Right forelimb (tissue), 1 donor: ENCODE results near the gene ILF2.
"Not testable (repeated sequence)": the region's sequence is repeated elsewhere in the genome, so short reads cannot be mapped to it uniquely, and the experiment has no call there.

Source experiments
- DNase-seq: peaks from one replicate; pipeline ENCODE4 v3.0.0-alpha.2; 2018

Gene ILF2

GRCh38 chr1:153647346-153647714, 23.5 kb downstream of the ILF2 start:
- DNase-seq: no peak

DNA sequence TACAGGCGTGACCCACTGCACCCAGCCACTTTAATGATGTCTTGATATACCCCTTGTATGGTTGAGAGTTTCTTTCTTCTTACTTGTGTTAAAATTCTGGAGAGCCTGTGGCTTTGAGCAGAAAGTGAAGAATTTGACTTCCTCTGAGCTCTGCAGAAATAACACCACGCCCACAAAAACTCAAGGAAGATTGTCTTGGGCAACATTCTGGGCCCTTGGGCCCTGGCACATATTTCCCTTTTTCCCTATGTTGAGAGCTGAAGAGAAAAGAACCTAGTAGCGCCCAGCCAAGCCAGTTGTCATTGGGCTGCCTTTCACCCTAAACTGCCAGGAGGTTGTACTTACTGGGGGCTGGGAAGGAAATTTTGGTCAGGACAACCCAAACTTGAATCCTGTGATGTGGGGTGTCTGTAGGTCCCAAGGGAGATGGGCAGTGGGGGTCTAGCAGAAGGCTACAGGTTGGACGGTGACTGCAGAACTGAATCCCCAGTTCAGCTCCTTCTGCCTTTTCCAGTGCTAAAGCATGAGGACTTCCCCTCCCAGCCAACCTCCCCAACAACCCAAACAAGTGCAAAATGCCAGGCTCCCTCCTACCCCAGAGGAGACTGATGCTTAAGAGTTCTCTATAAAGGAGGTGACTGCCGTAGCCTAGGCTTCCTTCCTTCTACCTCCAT, 24.0 kb downstream of the ILF2 start:
- DNase-seq: no peak

DNA sequence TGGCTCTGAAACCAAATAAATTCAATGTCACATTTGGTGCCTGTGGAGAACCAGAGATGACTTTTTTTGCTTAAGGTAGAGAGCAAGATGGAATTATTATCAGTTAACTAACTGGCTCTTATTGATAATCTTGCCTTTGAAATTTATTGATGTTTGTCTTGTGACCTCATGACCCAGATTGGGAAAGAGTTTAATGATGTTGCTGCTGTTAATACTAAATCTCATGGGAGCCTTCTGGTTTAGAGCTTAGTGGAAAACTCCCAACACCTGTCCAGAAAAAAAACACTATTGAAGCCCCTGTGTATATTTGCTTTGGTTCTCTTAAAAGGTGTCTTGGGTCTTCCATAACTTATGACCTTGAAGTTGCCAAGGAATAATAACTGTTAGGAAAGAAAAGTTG, 27.0 kb downstream of the ILF2 start:
- no peak for DNase-seq

DNA sequence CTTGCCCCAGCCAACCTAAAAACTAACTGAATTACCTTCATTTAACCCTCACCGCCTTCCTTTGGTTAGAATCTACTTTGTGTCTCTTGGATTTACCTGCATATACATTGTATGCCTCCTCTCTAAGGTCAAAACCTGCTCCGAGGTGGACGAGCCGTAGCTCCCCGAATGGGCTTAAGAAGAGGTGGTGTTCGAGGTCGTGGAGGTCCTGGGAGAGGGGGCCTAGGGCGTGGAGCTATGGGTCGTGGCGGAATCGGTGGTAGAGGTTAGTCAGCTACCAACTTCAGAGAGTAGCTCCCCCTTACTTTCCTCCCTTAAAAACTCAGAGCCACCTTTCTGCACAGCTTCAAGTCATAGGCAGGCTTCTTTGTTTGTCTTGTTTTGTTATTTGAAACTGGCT, 27.7 kb downstream of the ILF2 start:
- no peak for DNase-seq

DNA sequence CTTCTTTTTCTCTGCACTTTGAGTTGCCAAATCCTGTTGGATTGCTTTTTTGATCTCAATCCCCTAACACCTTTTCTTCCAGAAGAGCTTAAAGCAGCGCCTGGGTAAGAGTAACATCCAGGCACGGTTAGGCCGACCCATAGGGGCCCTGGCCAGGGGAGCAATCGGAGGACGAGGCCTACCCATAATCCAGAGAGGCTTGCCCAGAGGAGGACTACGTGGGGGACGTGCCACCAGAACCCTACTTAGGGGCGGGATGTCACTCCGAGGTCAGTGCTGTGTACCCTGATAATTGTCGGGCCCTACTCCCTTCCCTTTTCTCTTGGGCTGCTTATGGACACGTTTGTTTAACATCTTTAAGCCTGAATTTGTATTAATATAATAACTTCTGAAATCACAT, 28.6 kb downstream of the ILF2 start:
- no peak for DNase-seq

GRCh38 chr1:153640861-153641260, 29.9 kb downstream of the ILF2 start:
- DNase-seq: no peak

DNA sequence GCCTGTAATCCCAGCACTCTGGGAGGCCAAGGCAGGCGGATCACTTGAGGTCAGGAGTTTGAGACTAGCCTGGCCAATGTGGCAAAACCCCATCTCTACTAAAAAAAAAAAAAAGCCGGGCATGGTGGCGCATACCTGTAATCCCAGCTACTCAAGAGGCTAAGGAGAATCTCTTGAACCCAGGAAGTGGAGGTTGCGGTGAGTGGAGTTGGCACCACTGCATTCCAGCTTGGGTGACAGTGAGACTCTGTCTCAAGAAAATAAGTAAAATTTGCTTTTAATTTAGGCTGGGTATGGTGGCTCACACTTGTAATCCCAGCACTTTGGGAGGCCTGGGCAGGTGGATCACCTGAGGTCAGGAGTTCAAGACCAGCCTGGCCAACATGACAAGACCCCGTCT, 30.6 kb downstream of the ILF2 start:
- DNase-seq: not testable (repeated sequence)

- no peak for DNase-seq
Observed at GRCh38 chr1:153639280-153639679, 31.5 kb downstream of the ILF2 start.

DNA sequence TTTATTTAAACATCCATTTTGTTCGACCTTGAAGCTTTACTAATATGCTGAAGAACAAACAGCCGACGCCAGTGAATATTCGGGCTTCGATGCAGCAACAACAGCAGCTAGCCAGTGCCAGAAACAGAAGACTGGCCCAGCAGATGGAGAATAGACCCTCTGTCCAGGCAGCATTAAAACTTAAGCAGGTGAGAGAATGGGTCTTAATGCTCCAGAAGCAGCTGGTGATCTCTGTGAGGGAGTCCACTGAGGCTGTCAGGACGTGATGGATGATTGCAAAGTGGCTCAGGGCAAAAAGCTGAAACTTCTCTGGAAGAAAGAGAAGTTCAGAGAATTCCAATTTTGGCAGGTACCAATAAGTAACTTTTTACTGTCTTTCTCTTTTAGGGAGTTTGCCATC, 32.5 kb downstream of the ILF2 start:
- DNase-seq: no peak

DNA sequence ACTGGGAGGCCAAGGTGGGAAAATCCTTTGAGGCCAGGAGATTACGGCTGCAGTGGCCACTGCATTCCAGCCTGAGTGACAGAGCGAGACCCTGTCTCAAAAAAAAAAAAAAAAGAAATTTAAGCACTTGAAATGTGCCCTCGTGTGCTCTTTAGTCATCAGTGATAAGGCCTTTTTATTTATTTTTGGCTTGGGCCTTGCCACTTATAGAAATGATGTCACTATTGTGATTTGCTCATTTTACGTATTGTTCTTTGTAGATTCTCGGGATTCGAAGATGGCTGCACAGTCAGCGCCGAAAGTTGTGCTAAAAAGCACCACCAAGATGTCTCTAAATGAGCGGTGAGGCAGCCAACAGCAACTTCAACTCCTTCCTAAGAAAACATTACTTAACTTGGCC, 34.5 kb downstream of the ILF2 start:
- DNase-seq: no peak

- DNase-seq: no peak
Observed at GRCh38 chr1:153635872-153636271, 34.9 kb downstream of the ILF2 start.

- DNase-seq: peak; percentile 98
Observed at GRCh38 chr1:153633754-153634665, 36.8 kb downstream of the ILF2 start, which contains the start of gene CHTOP. TSS of gene CHTOP (plus strand) at chr1:153634066. CDS start at chr1:153636589, 2,523 bp downstream.

DNA sequence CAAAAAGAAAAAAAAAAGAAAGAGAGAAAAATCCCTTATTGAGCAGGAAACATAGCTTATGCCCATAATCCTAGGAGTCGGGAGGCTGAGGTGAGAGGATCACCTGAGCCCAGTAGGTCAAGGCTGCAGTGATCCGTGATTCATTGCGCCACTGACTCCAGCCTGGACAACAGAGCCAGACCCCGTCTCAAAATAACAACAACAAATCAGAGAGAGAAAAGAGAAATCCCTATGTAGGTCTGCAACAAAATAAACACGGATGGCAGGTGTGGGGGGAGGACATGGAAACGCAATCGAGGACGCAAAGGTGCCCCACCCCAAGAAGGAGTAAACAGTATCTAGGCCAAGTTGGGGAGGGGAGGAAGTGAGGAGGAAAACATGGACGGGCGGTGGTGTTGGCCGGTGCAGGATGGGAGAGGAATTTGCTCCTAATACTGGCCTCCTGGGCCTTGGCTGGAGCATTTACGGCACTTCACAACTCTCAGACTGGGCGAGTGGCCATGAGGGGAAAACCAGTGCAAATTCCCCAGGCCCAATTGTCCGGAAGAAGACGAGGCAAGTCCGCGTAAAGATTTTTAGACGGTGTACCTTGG, 37.5 kb downstream of the ILF2 start:
- DNase-seq: no peak

GRCh38 chr1:153631047-153632022, 39.5 kb downstream of the ILF2 start:
- DNase-seq: no peak

GRCh38 chr1:153630384-153630783, 40.4 kb downstream of the ILF2 start:
- DNase-seq: no peak

DNA sequence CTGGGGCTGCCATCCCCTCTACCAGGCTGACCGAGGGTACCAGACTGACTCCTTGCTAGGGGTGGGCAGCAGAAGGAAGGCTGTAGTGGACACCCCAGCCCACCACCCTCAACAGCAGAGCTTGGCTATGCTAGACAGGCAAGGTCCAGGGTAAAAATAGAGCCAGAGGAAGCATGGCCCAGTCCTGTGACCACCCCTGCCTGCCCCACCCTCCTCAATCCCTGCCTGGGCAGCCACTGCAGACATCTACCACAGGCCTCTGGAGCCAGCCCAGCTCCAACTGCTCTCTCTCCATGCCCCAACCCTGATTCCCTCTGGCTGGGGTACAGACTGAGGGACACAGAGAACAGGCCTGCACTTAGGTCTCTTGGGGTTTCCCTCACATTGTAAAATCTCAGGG, 40.8 kb downstream of the ILF2 start:
- no peak for DNase-seq

- DNase-seq: no peak
Observed at GRCh38 chr1:153629343-153629665, 41.5 kb downstream of the ILF2 start.

- DNase-seq: no peak
Observed at GRCh38 chr1:153628638-153629342, 42.0 kb downstream of the ILF2 start.

GRCh38 chr1:153627715-153628626, 42.8 kb downstream of the ILF2 start, which contains the start of gene S100A1:
TSS of gene S100A1 (plus strand) at chr1:153628434. CDS start at chr1:153630522, 2,088 bp downstream.
- peak; percentile 60 for DNase-seq

GRCh38 chr1:153626904-153627714, 43.7 kb downstream of the ILF2 start, which contains the start of gene S100A13:
TSS of gene S100A13 (minus strand) at chr1:153627505. CDS start at chr1:153626472, 1,033 bp downstream.
- DNase-seq: peak; percentile 89
